Lower leg skin (tissue), 3 donors: ENCODE data around the gene EVX2.

Experiments used
- CTCF ChIP-seq, 3 donors: fragments of 450-650 bp; IDR thresholded peaks; one replicate each; pipeline ENCODE4 v1.5.1; 2016; ENCODE audit warnings: antibody characterized with exemption in 3 of 3, mild to moderate bottlenecking in 3 of 3, moderate library complexity in 2 of 3
- POLR2A ChIP-seq, 2 donors: fragments of 450-650 bp; IDR thresholded peaks; one replicate each; pipeline ENCODE4 v1.6.1; 2016 to 2017; ENCODE audit warnings: antibody characterized with exemption in 2 of 2, mild to moderate bottlenecking in 1 of 2, moderate library complexity in 1 of 2

DNA sequence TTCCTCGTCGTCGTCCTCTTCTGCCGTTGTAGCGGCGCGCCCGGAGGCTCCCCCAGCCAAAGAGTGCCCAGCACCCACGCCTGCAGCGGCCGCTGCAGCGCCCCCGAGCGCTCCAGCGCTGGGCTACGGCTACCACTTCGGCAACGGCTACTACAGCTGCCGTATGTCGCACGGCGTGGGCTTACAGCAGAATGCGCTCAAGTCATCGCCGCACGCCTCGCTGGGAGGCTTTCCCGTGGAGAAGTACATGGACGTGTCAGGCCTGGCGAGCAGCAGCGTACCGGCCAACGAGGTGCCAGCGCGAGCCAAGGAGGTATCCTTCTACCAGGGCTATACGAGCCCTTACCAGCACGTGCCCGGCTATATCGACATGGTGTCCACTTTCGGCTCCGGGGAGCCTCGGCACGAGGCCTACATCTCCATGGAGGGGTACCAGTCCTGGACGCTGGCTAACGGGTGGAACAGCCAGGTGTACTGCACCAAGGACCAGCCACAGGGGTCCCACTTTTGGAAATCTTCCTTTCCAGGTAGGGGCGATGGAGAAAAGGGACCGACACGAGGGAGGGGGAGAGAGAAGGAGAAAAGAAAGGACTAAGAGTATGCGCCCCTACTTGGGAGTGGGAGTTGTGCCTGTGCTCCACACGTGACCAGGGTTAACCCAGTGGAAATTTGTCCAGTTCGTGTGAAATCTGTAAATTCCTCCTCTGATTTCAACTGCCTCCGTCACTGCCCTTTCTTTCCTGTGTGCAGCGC, 9.6 kb upstream of the EVX2 start:
- TF ChIP-seq CTCF (IDR thresholded peaks at IDR 0.05) (no peak), POLR2A (IDR thresholded peaks at IDR 0.05) (no peak)
